ENCODE results near the gene CADM4. TPM values are rescaled to one million over a fixed set of nuclear protein-coding genes. Genes with fewer than 3 reads are reported as not detected.

Gene CADM4
- total and polyA plus RNA-seq, 10 of the 15 experiments (the other 5 are each of a cell fraction or from before 2014, with no cell fraction given), result 0.04 to 0.12 (median 0.08) TPM; not detected in 5

DNA sequence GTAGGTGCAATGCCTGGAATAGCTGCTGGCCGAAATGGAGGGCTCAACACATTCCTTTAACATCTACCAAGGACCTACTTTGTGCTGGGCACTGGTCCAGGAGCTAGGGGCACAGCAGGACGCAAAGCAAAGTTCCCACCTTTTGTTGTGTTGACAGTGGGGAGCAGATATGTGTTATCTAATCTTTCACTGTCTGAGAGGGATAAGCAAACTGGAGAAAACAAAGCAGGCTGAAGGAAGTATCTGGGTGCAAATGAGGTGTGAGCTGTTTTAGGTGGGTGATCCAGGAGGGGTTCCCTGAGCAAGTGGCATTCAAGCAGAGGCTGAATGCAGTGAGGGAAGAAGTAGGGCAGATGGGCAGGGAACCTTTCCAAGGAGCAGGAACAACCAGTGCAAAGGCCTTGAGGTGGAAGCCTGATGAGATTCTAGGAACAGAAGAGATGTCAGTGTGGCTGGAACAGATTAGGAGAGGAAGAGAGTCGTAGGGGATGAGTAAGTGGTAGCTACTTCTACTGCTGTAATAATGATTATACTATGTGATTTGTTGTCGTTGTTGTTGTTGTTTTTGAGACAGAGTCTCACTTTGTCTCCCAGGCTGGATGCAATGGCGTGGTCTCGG is 32.5 kb upstream of the CADM4 start (continued):
- TF ChIP-seq, protein P1, sequence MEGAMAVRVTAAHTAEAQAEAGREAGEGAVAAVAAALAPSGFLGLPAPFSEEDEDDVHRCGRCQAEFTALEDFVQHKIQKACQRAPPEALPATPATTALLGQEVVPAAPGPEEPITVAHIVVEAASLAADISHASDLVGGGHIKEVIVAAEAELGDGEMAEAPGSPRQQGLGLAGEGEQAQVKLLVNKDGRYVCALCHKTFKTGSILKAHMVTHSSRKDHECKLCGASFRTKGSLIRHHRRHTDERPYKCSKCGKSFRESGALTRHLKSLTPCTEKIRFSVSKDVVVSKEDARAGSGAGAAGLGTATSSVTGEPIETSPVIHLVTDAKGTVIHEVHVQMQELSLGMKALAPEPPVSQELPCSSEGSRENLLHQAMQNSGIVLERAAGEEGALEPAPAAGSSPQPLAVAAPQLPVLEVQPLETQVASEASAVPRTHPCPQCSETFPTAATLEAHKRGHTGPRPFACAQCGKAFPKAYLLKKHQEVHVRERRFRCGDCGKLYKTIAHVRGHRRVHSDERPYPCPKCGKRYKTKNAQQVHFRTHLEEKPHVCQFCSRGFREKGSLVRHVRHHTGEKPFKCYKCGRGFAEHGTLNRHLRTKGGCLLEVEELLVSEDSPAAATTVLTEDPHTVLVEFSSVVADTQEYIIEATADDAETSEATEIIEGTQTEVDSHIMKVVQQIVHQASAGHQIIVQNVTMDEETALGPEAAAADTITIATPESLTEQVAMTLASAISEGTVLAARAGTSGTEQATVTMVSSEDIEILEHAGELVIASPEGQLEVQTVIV (IDR thresholded peaks at IDR 0.05; ENCODE audit: borderline replicate concordance, partially characterized antibody), result no peak

DNA sequence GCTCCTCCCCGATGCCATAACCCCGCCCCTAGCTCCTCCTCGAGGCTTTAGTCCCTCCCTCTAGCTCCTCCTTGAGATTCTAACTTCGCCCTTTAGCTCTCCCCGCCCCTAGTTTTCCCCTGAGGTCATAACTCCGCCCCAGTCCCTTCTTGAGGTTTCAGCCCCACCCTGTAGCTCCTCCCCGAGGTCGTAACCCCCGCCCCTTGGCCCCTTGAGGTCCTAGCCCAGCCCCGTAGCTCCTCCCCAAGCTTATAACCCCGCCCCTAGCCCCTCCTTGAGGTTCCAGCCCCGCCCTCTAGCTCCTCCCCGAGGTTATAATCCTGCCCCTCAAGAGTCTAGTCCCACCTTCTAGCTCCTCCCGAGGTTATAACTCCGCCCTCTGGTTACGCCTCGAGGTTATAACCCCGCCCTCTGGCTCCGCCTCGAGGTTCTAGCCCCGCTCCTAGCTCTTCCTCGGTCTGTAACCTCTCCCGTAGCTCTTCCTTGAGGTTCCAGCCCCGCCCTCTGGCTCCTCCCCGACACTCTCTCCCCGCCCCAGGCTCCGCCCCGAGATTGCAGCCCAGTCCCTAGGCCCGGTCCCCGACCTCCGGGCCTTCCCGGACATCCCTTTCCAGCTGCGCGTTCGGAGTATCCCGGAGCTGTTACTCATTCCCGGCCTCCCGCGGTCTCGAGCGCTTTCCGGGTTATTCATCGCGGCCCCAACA is 28.9 kb upstream of the CADM4 start:
- H3K9ac ChIP-seq (ENCODE audit: control insufficient read depth, insufficient read depth, low read length), result peak overlapping the region; percentile 55
- ATAC-seq (peak; percentile 93), DNase-seq (ENCODE audit: low read depth, low spot score) (peak; percentile 95), FAIRE-seq (peak; percentile 98)
- RAD21 ChIA-PET (ENCODE audit: unreplicated experiment), result interaction anchor here (0.6 to 2.9 kb wide), 49 partner anchors 9 to 426 kb away, joined by 3 to 86 read pairs (median 4); partner anchors contain the start of genes IRGQ, KCNN4, PHLDB3 and SMG9
- CTCF ChIA-PET, result interaction anchor here (0.6 to 2.8 kb wide), 43 partner anchors 9 to 283 kb away, joined by 3 to 55 read pairs (median 4); partner anchors contain the start of genes IRGQ, KCNN4, SMG9 and XRCC1
- POLR2A ChIA-PET, result interaction anchor here (0.6 to 1.6 kb wide), 19 partner anchors 9 to 267 kb away, joined by 3 to 13 read pairs (median 5); partner anchors contain the start of genes IRGQ, SMG9, ZNF45 and ZNF575
- no peaks in the 10 kb centered on the region for H3K27me3 ChIP-seq (replicated peaks in 1 of 2; ENCODE audit: control insufficient read depth in 2 of 2, insufficient read depth in 2 of 2, low read length in 1 of 2)
- intact Hi-C loops (cut with micrococcal nuclease; ENCODE audit: unreplicated experiment), result loop anchor here (2.0 to 5.0 kb wide), 3 partner anchors 56 to 110 kb away; no protein-coding TSS in a partner anchor
- peak overlapping the region; percentile 51 for H3K27ac ChIP-seq (ENCODE audit: control insufficient read depth, insufficient read depth)
- peaks cover 14% of the 10 kb centered on the region for H3K4me1 ChIP-seq (ENCODE audit: control insufficient read depth, insufficient read depth, low read length)
- 3% methylated on average over 33 of the region's 44 CpGs for WGBS (ENCODE audit: insufficient coverage, insufficient replicate concordance, low lambda C conversion rate, missing lambda C conversion rate)
- SMC1A ChIA-PET (ENCODE audit: uncharacterized antibody, unreplicated experiment), result interaction anchor here (0.5 to 3.3 kb wide), 33 partner anchors 9 to 426 kb away, joined by 3 to 43 read pairs (median 4); partner anchors contain the start of genes IRGQ, KCNN4, ZNF224 and ZNF45
- H3K79me2 ChIP-seq (ENCODE audit: control insufficient read depth, insufficient read depth, low read length), result no peaks in the 10 kb centered on the region
- H3K36me3 ChIP-seq (ENCODE audit: control insufficient read depth in 2 of 2, insufficient read depth in 2 of 2, low read length in 1 of 2), result no peaks in the 10 kb centered on the region
- H3K4me3 ChIP-seq, result peak overlapping the region; percentile 84
- H3K9me3 ChIP-seq (replicated peaks; ENCODE audit: control insufficient read depth, insufficient read depth, low read length), result no peaks in the 10 kb centered on the region
- H3K4me2 ChIP-seq (ENCODE audit: control insufficient read depth, insufficient read depth), result peak overlapping the region; percentile 90
- H4K20me1 ChIP-seq (ENCODE audit: control insufficient read depth, insufficient read depth), result no peaks in the 10 kb centered on the region
- BruUV-seq (replicated peaks), result no TSS peak
- peak overlapping the region; percentile 80 for H2AFZ ChIP-seq (ENCODE audit: control insufficient read depth, low read depth, low read length)
- in situ Hi-C loops (cut with MboI), result no loop called here
- TF ChIP-seq HDGF (IDR thresholded peaks at IDR 0.05) (peak; percentile 90; the same call in 1 of the 2 replicates), EED (IDR thresholded peaks at IDR 0.05; ENCODE audit: low read depth) (peak; percentile 89; the same call in 1 of the 2 replicates), EZH2 (IDR thresholded peaks at IDR 0.05; ENCODE audit: borderline replicate concordance, control insufficient read depth, low read depth, low read length) (no peak), FOXK2 (IDR thresholded peaks at IDR 0.05) (no peak), KLF5 (IDR thresholded peaks at IDR 0.05; ENCODE audit: partially characterized antibody) (no peak), KDM1A (IDR thresholded peaks at IDR 0.05; ENCODE audit: borderline replicate concordance) (no peak), HDAC6 (IDR thresholded peaks at IDR 0.05; ENCODE audit: unreplicated experiment) (no peak), MEF2A (IDR thresholded peaks at IDR 0.05; ENCODE audit: insufficient read depth, low read depth, low read length) (no peak), CHD2 (IDR thresholded peaks at IDR 0.05; ENCODE audit: borderline replicate concordance, low read depth, low read length) (0 out of 2 replicates have a peak, but pooled peaks have one; percentile 23), BHLHE40 (IDR thresholded peaks at IDR 0.05; ENCODE audit: borderline replicate concordance in 1 of 2, low read depth in 2 of 2, low read length in 1 of 2) (no peak), ETV6 (conservative IDR thresholded peaks at IDR 0.05 in 1 of 2, IDR thresholded peaks at IDR 0.05 in 1 of 2; ENCODE audit: borderline replicate concordance in 1 of 2, low read depth in 1 of 2) (no peak), BRCA1 (IDR thresholded peaks at IDR 0.05; ENCODE audit: low read depth, low read length) (no peak), SPI1 (IDR thresholded peaks at IDR 0.05; ENCODE audit: borderline replicate concordance, insufficient read depth, low read depth, low read length) (no peak)
- TF ChIP-seq, protein P2, sequence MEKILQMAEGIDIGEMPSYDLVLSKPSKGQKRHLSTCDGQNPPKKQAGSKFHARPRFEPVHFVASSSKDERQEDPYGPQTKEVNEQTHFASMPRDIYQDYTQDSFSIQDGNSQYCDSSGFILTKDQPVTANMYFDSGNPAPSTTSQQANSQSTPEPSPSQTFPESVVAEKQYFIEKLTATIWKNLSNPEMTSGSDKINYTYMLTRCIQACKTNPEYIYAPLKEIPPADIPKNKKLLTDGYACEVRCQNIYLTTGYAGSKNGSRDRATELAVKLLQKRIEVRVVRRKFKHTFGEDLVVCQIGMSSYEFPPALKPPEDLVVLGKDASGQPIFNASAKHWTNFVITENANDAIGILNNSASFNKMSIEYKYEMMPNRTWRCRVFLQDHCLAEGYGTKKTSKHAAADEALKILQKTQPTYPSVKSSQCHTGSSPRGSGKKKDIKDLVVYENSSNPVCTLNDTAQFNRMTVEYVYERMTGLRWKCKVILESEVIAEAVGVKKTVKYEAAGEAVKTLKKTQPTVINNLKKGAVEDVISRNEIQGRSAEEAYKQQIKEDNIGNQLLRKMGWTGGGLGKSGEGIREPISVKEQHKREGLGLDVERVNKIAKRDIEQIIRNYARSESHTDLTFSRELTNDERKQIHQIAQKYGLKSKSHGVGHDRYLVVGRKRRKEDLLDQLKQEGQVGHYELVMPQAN (conservative IDR thresholded peaks at IDR 0.05), result no peak
